GM12874 (cell line): ENCODE measurements around the gene ATP10A.

Experiments used
- CTCF ChIP-seq: IDR thresholded peaks from 2 replicates; pipeline ENCODE4 v1.5.1; 2011; ENCODE audit warnings: low read depth, mild to moderate bottlenecking, control low read depth, low read length, moderate library complexity; ENCODE audit not compliant: insufficient read depth

ATP10A gene

GRCh38 chr15:25778161-25778560, 85.0 kb downstream of the ATP10A start:
- TF ChIP-seq CTCF = no peak

- TF ChIP-seq CTCF = no peak
Observed at GRCh38 chr15:25777037-25777436, 86.1 kb downstream of the ATP10A start.

- no peak for TF ChIP-seq CTCF
Observed at GRCh38 chr15:25776071-25776746, 86.9 kb downstream of the ATP10A start.

- no peak for TF ChIP-seq CTCF
Observed at GRCh38 chr15:25775317-25775912, 87.7 kb downstream of the ATP10A start.

GRCh38 chr15:25774871-25775270, 88.3 kb downstream of the ATP10A start:
- TF ChIP-seq CTCF = no peak

- no peak for TF ChIP-seq CTCF
Observed at GRCh38 chr15:25773248-25773647, 89.9 kb downstream of the ATP10A start.

- TF ChIP-seq CTCF = no peak
Observed at GRCh38 chr15:25772500-25772899, 90.6 kb downstream of the ATP10A start.

- TF ChIP-seq CTCF = no peak
Observed at GRCh38 chr15:25771338-25771706, 91.8 kb downstream of the ATP10A start.
